Measurements from ENCODE around the gene SLC25A40. TPM values are rescaled to one million over a fixed set of nuclear protein-coding genes. Genes with fewer than 3 reads are reported as not detected.
A peak's percentile ranks its signal among the peaks of the same experiment; 100 is the strongest.
"Not testable (repeated sequence)": the region's sequence is repeated elsewhere in the genome, so short reads cannot be mapped to it uniquely, and the experiment has no call there.

SLC25A40 gene
- total and polyA plus RNA-seq, 2 of the 13 experiments (the other 11 are each of a cell fraction or from before 2014, with no cell fraction given), result 12.9 to 13.6 TPM

GRCh38 chr7:87876040-87876868, at the start of gene SLC25A40, which contains the start of gene DBF4 (continued):
- peak; percentile 55; the same call in 1 of the 2 replicates for TF ChIP-seq ZNF710 (CRISPR knock-in tag; IDR thresholded peaks at IDR 0.05; ENCODE audit: borderline replicate concordance)
- TF ChIP-seq SSRP1 (CRISPR knock-in tag; IDR thresholded peaks at IDR 0.05), result no peak
- no peak for TF ChIP-seq ZNF576 (CRISPR knock-in tag; IDR thresholded peaks at IDR 0.05)
- peak; percentile 87 for TF ChIP-seq ELF3 (CRISPR knock-in tag; IDR thresholded peaks at IDR 0.05)
- no peak; the same call in 1 of the 2 replicates for TF ChIP-seq PITX1 (CRISPR knock-in tag; IDR thresholded peaks at IDR 0.05)
- peak; percentile 18; the same call in 1 of the 2 replicates for TF ChIP-seq FOXK2 (IDR thresholded peaks at IDR 0.05)
- TF ChIP-seq MBD4 (IDR thresholded peaks at IDR 0.05; ENCODE audit: borderline replicate concordance, low read length), result no peak

- H3K4me2 ChIP-seq (ENCODE audit: low read depth, low read length); CTCF ChIA-PET (ENCODE audit: low intra/inter-chr PET ratio, low total read pairs); H3K9ac ChIP-seq (ENCODE audit: insufficient read depth, low read depth, low read length); H3K9me3 ChIP-seq (ENCODE audit: low read length); DNase-seq (ENCODE audit: low spot score); BruUV-seq (replicated peaks); POLR2A ChIA-PET; H3K36me3 ChIP-seq (replicated peaks in 1 of 2; ENCODE audit: control insufficient read depth in 1 of 2, insufficient read depth in 2 of 2, low read length in 2 of 2); intact Hi-C loops (cut with micrococcal nuclease; ENCODE audit: unreplicated experiment); H3K27me3 ChIP-seq (ENCODE audit: control insufficient read depth in 1 of 2, insufficient read depth in 2 of 2, low read length in 2 of 2); H4K20me1 ChIP-seq (ENCODE audit: insufficient read depth, low read length); FAIRE-seq; H2AFZ ChIP-seq (ENCODE audit: low read length); in situ Hi-C loops (cut with HindIII; ENCODE audit: extremely low pct_ligation_motif_present, low pct_unique_long_range_greater_than_20kb); H3K27ac ChIP-seq (ENCODE audit: extremely low read length, insufficient read depth, low read length); H3K79me2 ChIP-seq (ENCODE audit: insufficient read depth, low read length); ATAC-seq; H3K4me3 ChIP-seq (replicated peaks in 1 of 3; ENCODE audit: insufficient read depth in 1 of 3, low read depth in 2 of 3, low read length in 3 of 3): not testable (repeated sequence)
- 51% methylated on average over 8 of the region's 8 CpGs for WGBS (ENCODE audit: low lambda C conversion rate)
- peaks cover 11% of the 10 kb centered on the region for H3K4me1 ChIP-seq (ENCODE audit: insufficient read depth, low read length)
These were observed 46.7 kb upstream of the SLC25A40 start for GRCh38 chr7:87922759-87923395.

Data from HepG2 (cell line).